Neural progenitor cell (in vitro differentiated cells): ENCODE measurements around the gene TRPC6. TPM values are rescaled to one million over a fixed set of nuclear protein-coding genes. Genes with fewer than 3 reads are reported as not detected.

ENCODE experiments used
- DNase-seq: peaks from one replicate; pipeline ENCODE4 v3.0.0-alpha.2; 2016; ENCODE audit warnings: low spot score
- H2AFZ ChIP-seq: fragments of 200-600 bp; sonication (generic); replicated peaks from 2 replicates; pipeline ENCODE4 v1.6.1; 2016; ENCODE audit warnings: antibody characterized with exemption
- H3F3A ChIP-seq: fragments of 200-600 bp; sonication (generic); 2 replicates; pipeline ENCODE4 v1.6.1; 2016; ENCODE audit warnings: antibody characterized with exemption, low read depth
- H3K27ac ChIP-seq: fragments of 200-600 bp; sonication (generic); 2 replicates; pipeline ENCODE4 v1.5.1; 2016; ENCODE audit warnings: mild to moderate bottlenecking
- H3K27me3 ChIP-seq: fragments of 200-600 bp; sonication (generic); 2 replicates; pipeline ENCODE4 v1.6.1; 2016; ENCODE audit warnings: mild to moderate bottlenecking, moderate library complexity
- H3K36me3 ChIP-seq: fragments of 200-600 bp; sonication (generic); 2 replicates; pipeline ENCODE4 v1.5.1; 2016
- H3K4me1 ChIP-seq: fragments of 200-600 bp; sonication (generic); 2 replicates; pipeline ENCODE4 v1.6.1; 2016; ENCODE audit warnings: mixed run types
- H3K4me2 ChIP-seq: fragments of 200-600 bp; sonication (generic); 2 replicates; pipeline ENCODE4 v1.6.1; 2016
- H3K4me3 ChIP-seq: fragments of 200-600 bp; sonication (generic); 2 replicates; pipeline ENCODE4 v1.5.1; 2016
- H3K79me2 ChIP-seq: fragments of 200-600 bp; sonication (generic); 2 replicates; pipeline ENCODE4 v1.6.1; 2016; ENCODE audit warnings: low read depth
- H3K9ac ChIP-seq: fragments of 200-600 bp; sonication (generic); 2 replicates; pipeline ENCODE4 v1.6.1; 2016
- H3K9me3 ChIP-seq: fragments of 200-600 bp; sonication (generic); 2 replicates; pipeline ENCODE4 v1.5.1; 2016; ENCODE audit warnings: low read depth
- H4K20me1 ChIP-seq: fragments of 200-600 bp; sonication (generic); 2 replicates; pipeline ENCODE4 v1.6.1; 2016; ENCODE audit warnings: low read depth
- H3K27ac Mint-ChIP-seq: 3 replicates; pipeline ENCODE4 v1.8.0; 2021; ENCODE audit warnings: mixed read lengths
- H3K27me3 Mint-ChIP-seq: 2 replicates; pipeline ENCODE4 v1.8.0; 2022; ENCODE audit warnings: low read depth, mild to moderate bottlenecking, inconsistent platforms, moderate library complexity, mixed read lengths; ENCODE audit not compliant: insufficient read depth
- H3K36me3 Mint-ChIP-seq: 3 replicates; pipeline ENCODE4 v1.8.0; 2021; ENCODE audit warnings: mixed read lengths
- H3K4me1 Mint-ChIP-seq: 3 replicates; pipeline ENCODE4 v1.8.0; 2021; ENCODE audit warnings: mixed read lengths
- H3K4me3 Mint-ChIP-seq: 3 replicates; pipeline ENCODE4 v1.8.0; 2021; ENCODE audit warnings: mild to moderate bottlenecking, moderate library complexity, mixed read lengths
- H3K9me3 Mint-ChIP-seq: 3 replicates; pipeline ENCODE4 v1.8.0; 2020; ENCODE audit warnings: mixed read lengths
- EZH2 ChIP-seq: fragments of 200-600 bp; sonication (generic); IDR thresholded peaks from 2 replicates; pipeline ENCODE4 v1.6.1; 2017; ENCODE audit warnings: antibody characterized with exemption, mild to moderate bottlenecking, moderate library complexity
- EZH2phosphoT487 ChIP-seq: fragments of 200-600 bp; sonication (generic); IDR thresholded peaks from 2 replicates; pipeline ENCODE4 v1.6.1; 2017; ENCODE audit warnings: antibody characterized with exemption
- total RNA-seq: library from RNA; depleted of rRNA; stranded (reverse); fragments of >200 nt; gene quantifications from 2 replicates; pipeline ENCODE4 v1.2.3, GENCODE V29; 2015; ENCODE audit warnings: low replicate concordance
- TF ChIP-seq, protein P1 (sequence below): fragments of 200-600 bp; sonication (generic); IDR thresholded peaks from 2 replicates; pipeline ENCODE4 v1.5.1; 2017; ENCODE audit warnings: antibody characterized with exemption, mild to moderate bottlenecking

Gene TRPC6
- total RNA-seq, 1 donor from 2014 or later = 0.17 TPM

DNA sequence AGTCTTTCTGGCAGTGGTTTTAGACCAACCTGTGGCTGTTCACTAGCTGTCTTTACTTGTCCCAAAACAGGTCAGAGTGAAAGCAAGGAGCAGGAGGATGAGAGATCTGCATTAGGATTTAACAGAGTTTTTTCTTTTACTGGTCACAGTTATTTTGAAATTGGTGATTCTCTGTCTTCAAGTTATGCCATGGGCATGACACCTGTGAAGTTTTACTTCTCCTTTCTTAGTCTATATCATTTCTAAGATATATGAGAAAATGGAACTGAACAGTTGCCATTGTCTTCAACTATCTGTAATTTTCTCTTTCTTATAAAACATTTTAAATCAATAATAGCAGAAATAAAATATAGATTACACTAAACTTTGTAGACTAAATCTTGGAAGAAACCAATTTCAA is 60.6 kb downstream of the TRPC6 start:
- TF ChIP-seq EZH2phosphoT487 (no peak), EZH2 (no peak)
- TF ChIP-seq, protein P1, sequence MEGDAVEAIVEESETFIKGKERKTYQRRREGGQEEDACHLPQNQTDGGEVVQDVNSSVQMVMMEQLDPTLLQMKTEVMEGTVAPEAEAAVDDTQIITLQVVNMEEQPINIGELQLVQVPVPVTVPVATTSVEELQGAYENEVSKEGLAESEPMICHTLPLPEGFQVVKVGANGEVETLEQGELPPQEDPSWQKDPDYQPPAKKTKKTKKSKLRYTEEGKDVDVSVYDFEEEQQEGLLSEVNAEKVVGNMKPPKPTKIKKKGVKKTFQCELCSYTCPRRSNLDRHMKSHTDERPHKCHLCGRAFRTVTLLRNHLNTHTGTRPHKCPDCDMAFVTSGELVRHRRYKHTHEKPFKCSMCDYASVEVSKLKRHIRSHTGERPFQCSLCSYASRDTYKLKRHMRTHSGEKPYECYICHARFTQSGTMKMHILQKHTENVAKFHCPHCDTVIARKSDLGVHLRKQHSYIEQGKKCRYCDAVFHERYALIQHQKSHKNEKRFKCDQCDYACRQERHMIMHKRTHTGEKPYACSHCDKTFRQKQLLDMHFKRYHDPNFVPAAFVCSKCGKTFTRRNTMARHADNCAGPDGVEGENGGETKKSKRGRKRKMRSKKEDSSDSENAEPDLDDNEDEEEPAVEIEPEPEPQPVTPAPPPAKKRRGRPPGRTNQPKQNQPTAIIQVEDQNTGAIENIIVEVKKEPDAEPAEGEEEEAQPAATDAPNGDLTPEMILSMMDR = no peak
- no peak for DNase-seq
- H2AFZ ChIP-seq = no peak overlapping the region
- Mint-ChIP-seq H3K4me1 (no peaks in the 10 kb centered on the region), H3K36me3 (no peaks in the 10 kb centered on the region), H3K27ac (no peak overlapping the region), H3K4me3 (no peak overlapping the region), H3K27me3 (no peaks in the 10 kb centered on the region), H3K9me3 (peaks cover 2% of the 10 kb centered on the region)
- H4K20me1 ChIP-seq = no peaks in the 10 kb centered on the region
- H3K4me2 ChIP-seq = no peak overlapping the region
- no peak overlapping the region for H3K9ac ChIP-seq
- no peaks in the 10 kb centered on the region for H3K27me3 ChIP-seq
- H3K36me3 ChIP-seq = no peaks in the 10 kb centered on the region
- H3K79me2 ChIP-seq = no peaks in the 10 kb centered on the region
- no peaks in the 10 kb centered on the region for H3K4me1 ChIP-seq
- no peak overlapping the region for H3K4me3 ChIP-seq
- H3K9me3 ChIP-seq = no peaks in the 10 kb centered on the region
- no peaks in the 10 kb centered on the region for H3F3A ChIP-seq
- no peak overlapping the region for H3K27ac ChIP-seq

DNA sequence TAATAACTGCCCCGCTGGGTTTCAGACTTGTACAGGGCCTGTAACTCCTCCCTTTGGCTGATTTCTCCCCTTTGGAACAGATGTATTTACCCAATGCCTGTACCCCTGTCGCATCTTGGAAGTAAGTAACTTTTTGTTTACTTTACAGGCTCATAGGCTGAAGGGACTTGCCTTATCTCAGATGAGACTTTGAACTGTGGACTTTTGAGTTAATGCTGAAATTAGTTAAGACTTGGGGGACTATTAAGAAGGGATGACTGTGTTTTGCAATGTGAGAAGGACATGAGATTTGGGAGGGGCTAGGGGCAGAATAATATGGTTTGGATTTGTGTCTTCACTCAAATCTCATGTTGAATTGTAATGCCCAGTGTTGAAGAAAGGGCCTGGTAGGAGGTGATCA is 62.0 kb downstream of the TRPC6 start:
- Histone ChIP-seq H3K9ac (no peak overlapping the region), H3K4me3 (no peak overlapping the region), H3K4me1 (no peaks in the 10 kb centered on the region), H3K9me3 (no peaks in the 10 kb centered on the region), H4K20me1 (no peaks in the 10 kb centered on the region), H3K36me3 (no peaks in the 10 kb centered on the region), H3K27ac (no peak overlapping the region), H3K79me2 (no peaks in the 10 kb centered on the region), H3K27me3 (no peaks in the 10 kb centered on the region), H3K4me2 (no peak overlapping the region), H3F3A (no peaks in the 10 kb centered on the region), H2AFZ (no peak overlapping the region)
- Mint-ChIP-seq H3K4me1 (no peaks in the 10 kb centered on the region), H3K27ac (no peak overlapping the region), H3K36me3 (no peaks in the 10 kb centered on the region), H3K9me3 (peaks cover 2% of the 10 kb centered on the region), H3K4me3 (no peak overlapping the region), H3K27me3 (no peaks in the 10 kb centered on the region)
- TF ChIP-seq EZH2phosphoT487 (no peak), EZH2 (no peak)
- TF ChIP-seq, protein P1 = no peak
- DNase-seq = no peak

DNA sequence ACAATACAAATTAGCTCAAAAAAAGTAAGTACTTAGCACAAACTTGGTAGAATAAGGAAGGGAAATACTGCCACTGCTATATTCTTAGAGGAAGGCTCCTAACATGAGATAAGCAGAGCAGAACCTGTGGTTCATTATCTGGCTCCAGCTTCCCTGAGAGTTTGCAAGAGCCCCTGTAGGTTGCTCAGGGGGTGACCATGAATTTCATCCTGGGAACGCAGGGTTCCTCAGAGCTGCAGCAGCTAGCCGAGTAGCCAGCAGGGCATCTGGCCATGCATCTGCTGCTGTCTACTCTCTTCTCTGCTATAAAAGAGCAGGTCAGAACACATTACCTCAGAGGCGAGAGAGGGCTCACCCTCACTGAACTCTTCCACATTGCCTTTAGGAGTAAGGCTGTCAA is 67.3 kb downstream of the TRPC6 start:
- Histone ChIP-seq H3K4me3 (no peak overlapping the region), H4K20me1 (no peaks in the 10 kb centered on the region), H3K9me3 (no peaks in the 10 kb centered on the region), H3K36me3 (no peaks in the 10 kb centered on the region), H3K27ac (no peak overlapping the region), H3K27me3 (no peaks in the 10 kb centered on the region), H3K9ac (no peak overlapping the region), H3K4me2 (no peak overlapping the region), H3K79me2 (no peaks in the 10 kb centered on the region), H3K4me1 (no peaks in the 10 kb centered on the region), H3F3A (no peaks in the 10 kb centered on the region), H2AFZ (no peak overlapping the region)
- no peak for DNase-seq
- no peaks in the 10 kb centered on the region for H3K9me3 Mint-ChIP-seq
- H3K4me1 Mint-ChIP-seq = peaks cover 4% of the 10 kb centered on the region
- no peak overlapping the region for H3K4me3 Mint-ChIP-seq
- H3K27me3 Mint-ChIP-seq = no peaks in the 10 kb centered on the region
- no peaks in the 10 kb centered on the region for H3K36me3 Mint-ChIP-seq
- no peak overlapping the region for H3K27ac Mint-ChIP-seq
- TF ChIP-seq, protein P1 = no peak
- TF ChIP-seq EZH2 (no peak), EZH2phosphoT487 (no peak)

DNA sequence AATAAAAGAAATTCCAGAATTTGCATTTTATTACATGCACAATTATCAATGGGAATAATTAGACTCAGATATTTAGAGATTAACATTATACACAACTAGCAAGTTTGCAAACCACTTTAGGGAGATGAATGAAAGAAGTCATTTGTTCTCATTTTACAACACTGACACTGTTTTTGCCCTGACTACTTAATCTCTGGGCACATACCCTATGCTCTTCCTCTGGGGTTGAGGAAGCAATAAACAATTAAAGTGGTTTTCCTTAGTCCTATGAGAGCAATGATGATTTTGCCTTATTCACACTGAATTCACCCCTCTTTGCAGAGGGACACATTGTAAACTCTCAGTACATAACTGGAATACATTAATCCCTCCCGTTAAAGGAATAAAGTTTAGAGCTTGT is 72.7 kb downstream of the TRPC6 start:
- Histone ChIP-seq H4K20me1 (no peaks in the 10 kb centered on the region), H3K79me2 (no peaks in the 10 kb centered on the region), H3K27ac (no peak overlapping the region), H3K9me3 (no peaks in the 10 kb centered on the region), H3K4me2 (no peak overlapping the region), H3K9ac (no peak overlapping the region), H3K4me3 (no peak overlapping the region), H2AFZ (no peak overlapping the region), H3F3A (no peaks in the 10 kb centered on the region), H3K4me1 (no peaks in the 10 kb centered on the region), H3K27me3 (no peaks in the 10 kb centered on the region), H3K36me3 (no peaks in the 10 kb centered on the region)
- no peak for DNase-seq
- no peak overlapping the region for H3K4me3 Mint-ChIP-seq
- TF ChIP-seq EZH2 (no peak), EZH2phosphoT487 (no peak)
- TF ChIP-seq, protein P1 = no peak
- H3K9me3 Mint-ChIP-seq = no peaks in the 10 kb centered on the region
- H3K36me3 Mint-ChIP-seq = no peaks in the 10 kb centered on the region
- H3K4me1 Mint-ChIP-seq = no peaks in the 10 kb centered on the region
- H3K27me3 Mint-ChIP-seq = no peaks in the 10 kb centered on the region
- no peak overlapping the region for H3K27ac Mint-ChIP-seq
